GM12874 (cell line): ENCODE data around the gene ROBO1.

Source experiments
- TF ChIP-seq, protein P1 (sequence below): IDR thresholded peaks from 2 replicates; pipeline ENCODE4 v1.5.1; 2011; ENCODE audit warnings: low read depth, mild to moderate bottlenecking, control low read depth, low read length, moderate library complexity; ENCODE audit not compliant: insufficient read depth

ROBO1 gene

DNA sequence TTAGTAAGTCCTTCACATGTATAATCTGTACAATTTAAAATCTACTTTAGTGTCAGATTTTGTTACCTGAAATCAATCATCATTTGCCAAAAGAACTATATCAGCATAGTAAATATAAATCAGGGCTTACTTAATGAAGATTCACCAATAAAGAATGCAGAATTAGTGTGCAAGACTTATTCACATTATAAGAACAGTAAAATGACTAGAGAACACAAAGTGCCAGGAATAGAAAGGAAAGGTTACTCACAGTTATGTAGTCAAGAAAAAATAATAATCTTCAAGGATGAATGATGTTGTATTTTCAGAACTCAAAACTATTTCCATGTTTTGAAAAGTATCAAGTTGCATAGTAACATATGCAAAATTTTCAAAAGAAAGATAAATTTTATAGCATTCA, 891.9 kb downstream of the ROBO1 start:
- TF ChIP-seq, protein P1, sequence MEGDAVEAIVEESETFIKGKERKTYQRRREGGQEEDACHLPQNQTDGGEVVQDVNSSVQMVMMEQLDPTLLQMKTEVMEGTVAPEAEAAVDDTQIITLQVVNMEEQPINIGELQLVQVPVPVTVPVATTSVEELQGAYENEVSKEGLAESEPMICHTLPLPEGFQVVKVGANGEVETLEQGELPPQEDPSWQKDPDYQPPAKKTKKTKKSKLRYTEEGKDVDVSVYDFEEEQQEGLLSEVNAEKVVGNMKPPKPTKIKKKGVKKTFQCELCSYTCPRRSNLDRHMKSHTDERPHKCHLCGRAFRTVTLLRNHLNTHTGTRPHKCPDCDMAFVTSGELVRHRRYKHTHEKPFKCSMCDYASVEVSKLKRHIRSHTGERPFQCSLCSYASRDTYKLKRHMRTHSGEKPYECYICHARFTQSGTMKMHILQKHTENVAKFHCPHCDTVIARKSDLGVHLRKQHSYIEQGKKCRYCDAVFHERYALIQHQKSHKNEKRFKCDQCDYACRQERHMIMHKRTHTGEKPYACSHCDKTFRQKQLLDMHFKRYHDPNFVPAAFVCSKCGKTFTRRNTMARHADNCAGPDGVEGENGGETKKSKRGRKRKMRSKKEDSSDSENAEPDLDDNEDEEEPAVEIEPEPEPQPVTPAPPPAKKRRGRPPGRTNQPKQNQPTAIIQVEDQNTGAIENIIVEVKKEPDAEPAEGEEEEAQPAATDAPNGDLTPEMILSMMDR, result no peak

DNA sequence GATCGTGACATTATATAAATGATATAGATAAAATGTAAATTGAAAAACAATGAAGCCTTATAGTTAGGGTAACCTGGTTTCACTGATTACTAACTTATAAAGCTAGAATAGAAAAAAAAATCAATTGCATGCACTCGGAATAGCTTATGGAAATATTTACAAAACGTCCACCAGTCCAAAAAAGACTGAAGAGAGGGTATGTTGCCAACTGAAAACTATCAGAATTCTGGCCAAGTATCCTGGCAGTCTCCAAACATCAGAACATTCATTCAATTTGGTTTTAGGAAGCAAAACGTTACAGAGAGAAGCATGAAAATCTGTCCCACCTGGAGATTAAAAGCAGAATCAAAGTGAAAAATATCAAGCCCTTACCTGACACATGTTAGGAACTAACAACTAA, 892.4 kb downstream of the ROBO1 start:
- TF ChIP-seq, protein P1, result no peak

DNA sequence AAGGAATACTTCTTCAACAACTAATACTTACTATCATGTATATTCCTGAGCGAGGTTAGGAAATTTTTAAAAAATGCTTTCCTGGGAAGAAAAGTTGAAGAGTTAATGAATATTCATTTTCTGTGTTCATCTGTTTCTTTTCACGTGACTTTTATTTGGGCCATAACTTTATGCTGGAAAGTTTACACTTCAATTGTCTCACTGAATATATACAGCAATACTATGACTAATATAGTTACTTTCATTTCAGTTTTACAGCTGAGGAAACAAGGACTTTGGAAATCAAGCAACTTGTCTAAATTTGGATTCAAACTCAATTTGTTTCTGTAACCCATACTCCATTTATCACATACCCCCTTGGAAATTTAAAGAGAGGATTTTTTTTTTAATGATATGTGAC, 894.2 kb downstream of the ROBO1 start:
- TF ChIP-seq, protein P1, result no peak

DNA sequence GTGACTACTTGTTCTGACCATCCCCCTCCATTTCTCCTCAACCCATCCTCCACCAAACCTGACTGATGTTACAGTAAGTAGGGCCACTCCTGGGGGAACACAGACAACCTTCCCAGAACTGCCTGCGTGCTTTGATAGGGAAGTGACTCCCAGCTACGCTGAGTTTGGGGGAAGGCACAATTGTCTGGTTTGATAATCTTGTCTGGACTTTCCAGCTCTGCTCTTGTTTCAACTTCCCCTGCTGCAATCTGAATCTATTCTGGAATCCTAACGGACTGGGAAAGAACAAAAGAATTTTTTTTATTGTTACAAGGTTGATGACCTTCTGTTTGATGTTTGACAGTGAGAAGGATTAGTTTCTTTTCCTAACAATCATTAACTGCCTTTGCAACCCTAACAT, 895.6 kb downstream of the ROBO1 start:
- TF ChIP-seq, protein P1, result no peak

DNA sequence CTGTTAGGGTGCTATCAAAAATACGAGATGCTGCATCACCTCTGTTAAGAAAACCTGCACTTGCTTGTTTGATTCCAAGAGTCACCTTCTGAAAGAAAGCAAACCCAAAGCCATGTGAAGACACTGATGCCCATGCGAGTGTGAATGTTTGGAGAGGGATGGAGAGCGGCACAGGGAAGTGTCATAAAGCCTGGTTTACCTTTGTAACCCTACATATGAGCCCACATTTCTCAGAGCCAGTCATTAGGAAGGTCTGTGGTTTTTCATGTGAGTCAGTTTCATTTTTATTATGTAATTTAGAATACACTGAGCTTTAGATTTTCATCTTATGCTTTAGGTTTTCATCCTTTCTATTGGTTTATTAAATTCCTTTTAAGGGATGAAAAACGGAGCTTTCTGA, 896.8 kb downstream of the ROBO1 start:
- TF ChIP-seq, protein P1, result no peak

DNA sequence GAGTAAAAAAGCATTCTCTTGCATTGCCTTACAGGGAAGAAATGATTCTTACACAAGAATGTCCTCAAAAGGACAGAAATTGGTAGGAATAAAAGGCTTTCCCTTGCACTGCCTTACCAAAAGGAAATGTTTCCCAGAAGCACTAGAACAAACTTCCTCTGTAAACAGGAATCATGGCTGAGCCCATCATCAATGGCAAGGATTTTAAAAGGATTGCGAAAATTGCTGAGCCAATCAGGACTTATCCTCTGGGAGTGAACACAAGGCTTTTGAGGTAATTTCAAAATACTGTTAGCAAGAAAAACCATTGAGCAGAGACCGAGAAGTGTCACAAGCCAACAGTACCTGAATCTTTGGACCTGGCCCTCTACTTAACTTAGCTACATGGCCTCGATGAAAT, 897.3 kb downstream of the ROBO1 start:
- TF ChIP-seq, protein P1, result no peak

DNA sequence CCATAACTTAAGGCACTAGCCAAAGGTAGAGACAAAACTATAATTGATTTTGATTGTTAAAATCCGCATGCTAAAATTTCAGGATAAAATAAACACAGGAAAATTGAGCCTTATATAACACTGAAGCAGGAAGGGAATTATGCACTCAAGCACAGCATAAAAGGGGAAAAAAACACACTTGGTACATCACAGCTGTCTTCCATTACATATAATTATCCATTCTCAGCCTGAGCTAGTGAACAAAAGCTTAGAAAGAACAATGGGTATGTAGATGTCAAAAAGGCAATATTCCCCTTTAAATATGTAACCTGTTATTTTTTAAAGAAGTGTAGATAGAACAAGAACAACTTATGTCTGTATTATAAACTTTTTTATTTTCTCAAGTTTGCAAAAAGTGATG, 899.2 kb downstream of the ROBO1 start:
- TF ChIP-seq, protein P1, result no peak
